HG02973 (cell line): ENCODE data around the gene AGRN.
"Not testable (repeated sequence)": the region's sequence is repeated elsewhere in the genome, so short reads cannot be mapped to it uniquely, and the experiment has no call there.

Source experiments
- ATAC-seq: cut with Tn5 transposase; IDR thresholded peaks from one replicate; pipeline ENCODE4 v1.9.1; 2021; ENCODE audit warnings: moderate library complexity; ENCODE audit not compliant: unreplicated experiment

Gene AGRN

DNA sequence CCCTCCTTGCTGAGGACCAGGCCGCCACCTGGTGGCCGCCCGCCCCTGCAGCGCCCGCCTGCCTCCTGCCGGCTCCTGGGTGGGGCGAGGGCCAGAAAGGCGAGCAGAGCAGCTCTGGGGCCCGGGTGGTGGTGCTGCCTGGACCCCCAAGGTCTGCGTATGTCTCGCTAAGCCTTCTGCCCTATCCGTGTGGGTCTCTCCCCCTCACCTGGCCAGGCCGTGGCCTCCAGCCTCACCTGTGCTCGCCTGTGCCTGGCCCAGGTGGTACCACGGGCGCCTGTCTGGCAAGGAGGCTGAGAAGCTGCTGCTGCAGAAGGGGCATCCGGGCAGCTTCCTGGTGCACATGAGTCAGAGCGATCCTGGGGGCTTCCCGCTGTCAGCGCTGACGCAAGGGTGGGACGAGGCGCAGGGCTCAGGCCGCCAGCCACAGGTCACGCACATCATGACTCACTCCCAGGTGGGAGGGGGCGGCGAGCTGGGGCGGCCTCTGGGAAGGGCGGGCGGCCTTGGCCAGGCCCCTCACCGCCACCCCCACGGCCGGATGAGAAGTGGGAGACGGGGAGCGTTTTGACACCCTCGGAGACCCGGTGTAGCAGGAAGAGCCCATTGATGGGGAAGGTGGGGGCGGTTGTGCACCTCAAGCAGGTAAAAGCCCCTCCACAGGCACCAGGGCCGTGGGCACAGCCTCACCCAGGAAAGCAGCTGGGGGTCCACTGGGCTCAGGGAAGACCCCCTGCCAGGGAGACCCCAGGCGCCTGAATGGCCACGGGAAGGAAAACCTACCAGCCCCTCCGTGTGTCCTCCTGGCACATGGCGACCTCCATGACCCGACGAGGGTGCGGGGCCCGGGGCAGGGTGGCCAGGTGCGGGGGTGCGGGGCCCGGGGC, 44.3 kb downstream of the AGRN start:
- peak; percentile 44 for ATAC-seq

GRCh38 chr1:1065265-1065939, 45.5 kb downstream of the AGRN start:
- ATAC-seq: no peak

- ATAC-seq: not testable (repeated sequence)
These were observed 46.0 kb downstream of the AGRN start for GRCh38 chr1:1065940-1066304.

- ATAC-seq: no peak
These were observed 46.7 kb downstream of the AGRN start for GRCh38 chr1:1066403-1067283.

DNA sequence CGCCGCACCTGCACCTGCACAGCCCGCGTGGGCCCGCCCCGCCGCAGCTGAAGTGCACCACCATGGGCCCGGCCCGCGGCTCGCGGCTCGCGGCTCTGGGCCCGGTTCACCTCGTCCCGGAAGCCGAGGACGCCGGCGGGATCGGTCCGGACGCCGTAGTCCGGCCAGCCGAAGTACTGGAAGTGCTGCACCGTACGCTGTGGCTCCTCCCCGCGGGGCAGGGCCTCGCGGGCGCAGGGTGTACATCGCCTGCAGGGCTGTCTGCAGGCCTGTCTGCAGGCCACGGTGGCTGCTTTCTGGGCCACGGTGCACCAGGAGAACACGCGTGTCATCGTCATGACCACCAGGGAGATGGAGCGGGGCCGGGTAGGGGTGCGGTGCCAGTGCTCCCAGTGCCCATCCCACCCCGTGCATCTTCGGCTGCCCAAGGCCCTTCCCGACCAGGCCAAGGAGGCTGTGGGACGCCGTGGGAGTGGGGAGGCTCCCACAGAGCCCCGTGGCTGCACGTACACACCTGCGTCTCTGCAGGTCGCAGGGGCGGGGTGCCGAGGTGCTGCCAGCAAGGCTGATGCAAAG, 47.5 kb downstream of the AGRN start:
- no peak for ATAC-seq

GRCh38 chr1:1067860-1068516, 48.1 kb downstream of the AGRN start:
- ATAC-seq: no peak

- no peak for ATAC-seq
These were observed 48.7 kb downstream of the AGRN start for GRCh38 chr1:1068517-1069055.

- ATAC-seq: peak; percentile 40
These were observed 49.3 kb downstream of the AGRN start for GRCh38 chr1:1069056-1069710.

DNA sequence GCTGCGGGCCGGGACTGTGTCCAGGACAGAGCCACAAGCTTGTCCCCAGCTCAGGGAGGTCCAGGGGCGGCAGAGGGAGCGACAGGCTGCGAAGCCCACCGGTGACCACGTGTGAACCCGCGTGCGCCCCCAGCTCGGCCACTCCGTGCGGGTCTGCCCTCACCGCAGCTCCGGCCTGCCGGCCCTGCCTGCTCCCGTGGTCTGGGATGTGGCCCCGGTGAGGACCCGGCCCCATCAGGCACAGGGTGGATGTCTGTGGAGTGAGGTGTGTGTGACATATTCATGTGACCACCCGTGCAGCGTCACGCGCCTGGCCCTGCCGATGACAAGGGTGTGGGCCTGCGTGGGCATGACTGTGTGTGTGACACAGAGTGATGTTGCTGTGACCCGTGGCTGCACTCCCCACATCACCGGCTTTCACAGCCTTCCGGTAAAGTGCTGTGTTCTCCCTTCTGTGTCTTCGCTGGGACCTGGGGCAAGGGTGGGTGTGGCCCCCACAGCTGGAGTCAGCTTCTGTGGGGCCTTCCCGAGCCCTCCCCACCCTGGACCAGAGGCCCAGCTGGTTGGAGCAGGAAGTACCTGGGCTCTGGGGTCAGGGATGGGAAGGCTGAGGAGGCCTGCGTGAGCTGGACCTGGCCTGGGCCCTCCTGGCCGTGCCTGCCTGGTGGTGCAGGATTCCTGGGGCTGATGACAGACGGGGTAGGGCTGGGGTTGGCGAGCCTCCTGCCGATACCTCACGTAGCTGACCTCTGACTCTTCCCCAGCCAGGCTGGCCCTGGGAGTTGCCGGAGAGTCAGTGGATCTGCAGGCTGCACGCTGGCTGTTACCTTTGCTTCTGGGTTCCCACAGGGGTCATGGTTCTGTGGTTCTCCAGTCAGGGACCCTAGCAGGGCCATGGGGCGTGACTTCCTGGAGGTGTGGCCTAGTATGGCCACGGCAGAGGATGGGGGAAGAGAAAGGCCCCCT, 50.1 kb downstream of the AGRN start:
- ATAC-seq: no peak

- ATAC-seq: no peak
These were observed 51.8 kb downstream of the AGRN start for GRCh38 chr1:1071486-1072298.

- ATAC-seq: no peak
These were observed 52.5 kb downstream of the AGRN start for GRCh38 chr1:1072299-1072848.

DNA sequence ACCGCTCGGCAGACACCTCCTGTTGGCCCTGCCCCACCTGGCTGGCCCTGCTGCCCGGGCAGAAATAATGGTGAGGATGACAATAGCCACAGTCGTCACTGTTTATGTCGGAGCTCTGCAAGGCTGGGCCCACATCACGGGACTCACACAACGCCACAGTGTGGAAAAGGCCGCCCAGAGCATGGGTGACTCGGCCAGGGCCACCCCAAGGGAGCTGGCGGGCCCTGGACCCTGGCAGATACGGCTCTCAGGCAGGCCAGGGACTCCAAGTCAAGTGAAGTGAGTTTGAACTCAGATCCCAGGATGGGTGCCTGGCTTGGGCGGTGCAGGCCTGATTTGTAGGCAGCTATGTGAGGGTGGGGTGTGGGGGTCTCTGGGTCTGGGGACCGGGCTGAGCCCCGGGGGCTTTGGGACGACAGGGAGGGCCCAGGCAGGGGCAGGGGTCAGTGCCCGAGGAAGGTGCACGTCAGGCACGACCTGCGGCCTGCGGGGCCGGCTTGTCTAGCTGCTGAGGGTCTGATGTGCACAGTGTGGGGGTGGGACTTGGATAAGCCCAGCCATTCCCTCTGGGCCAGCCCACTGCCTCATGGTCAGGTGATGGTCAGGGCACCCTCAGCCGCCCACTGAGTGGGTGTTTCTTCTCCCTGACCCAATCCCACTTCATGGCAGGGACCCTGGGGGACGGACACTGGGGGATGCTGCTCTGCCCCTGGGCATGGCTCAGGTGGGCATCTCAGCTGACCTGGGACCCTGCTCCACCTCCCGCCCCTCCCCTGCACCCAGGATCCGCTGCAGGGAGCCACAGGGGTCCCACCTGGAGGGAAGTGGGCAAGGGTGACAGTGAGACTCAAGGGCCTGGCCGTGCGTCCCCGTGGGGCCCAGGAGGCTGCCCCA, 53.2 kb downstream of the AGRN start:
- no peak for ATAC-seq

DNA sequence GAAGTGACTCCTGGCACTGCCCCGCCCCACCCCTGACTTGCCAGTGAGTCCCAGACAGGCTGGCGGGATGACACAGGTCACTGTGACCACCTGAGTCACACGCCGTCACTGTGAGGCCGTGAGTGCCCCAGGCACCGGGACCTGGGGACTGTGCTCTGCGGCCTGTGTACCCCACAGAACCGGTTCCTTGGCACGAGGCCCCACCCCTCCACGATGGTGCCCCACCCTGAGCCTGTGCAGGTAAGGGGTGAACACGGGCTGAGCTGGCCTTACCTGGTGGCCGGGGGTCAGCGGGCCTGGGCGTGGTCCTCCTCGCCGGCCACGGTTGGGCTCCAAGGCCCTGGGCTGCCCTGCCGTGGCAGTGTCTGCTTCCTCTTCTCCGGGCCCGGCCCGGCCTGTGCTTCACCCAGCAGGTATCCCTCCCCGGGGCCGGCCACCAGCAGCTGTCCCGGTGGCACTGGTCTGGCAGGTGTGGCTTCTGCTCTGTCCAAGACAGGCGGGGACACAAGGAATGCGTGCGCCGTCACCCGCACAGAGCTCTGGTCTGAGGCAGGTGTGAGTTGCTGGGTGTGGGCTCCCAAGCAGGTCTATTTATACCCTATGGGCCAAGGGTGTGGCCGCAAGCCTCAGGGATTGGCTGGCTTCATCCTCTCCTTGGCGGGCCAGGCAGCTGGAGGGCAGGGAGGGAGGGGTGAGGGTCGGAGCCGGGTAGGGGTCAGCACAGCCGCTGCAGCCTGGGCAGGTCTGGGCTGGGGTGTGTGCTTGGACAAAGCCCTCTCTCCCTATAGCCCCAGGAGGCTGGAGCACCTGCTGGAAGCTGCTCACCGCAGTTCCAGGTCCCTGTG, 54.0 kb downstream of the AGRN start, which contains the start of gene RNF223:
Gene RNF223 (minus strand): TSS at position 564 of the 845 bp plus-strand sequence. CDS start 1,740 bp downstream, outside the sequence.
- no peak for ATAC-seq

GRCh38 chr1:1074631-1075147, 54.8 kb downstream of the AGRN start:
- ATAC-seq: no peak
